ENCODE results near the gene RFTN1.

RFTN1 gene

DNA sequence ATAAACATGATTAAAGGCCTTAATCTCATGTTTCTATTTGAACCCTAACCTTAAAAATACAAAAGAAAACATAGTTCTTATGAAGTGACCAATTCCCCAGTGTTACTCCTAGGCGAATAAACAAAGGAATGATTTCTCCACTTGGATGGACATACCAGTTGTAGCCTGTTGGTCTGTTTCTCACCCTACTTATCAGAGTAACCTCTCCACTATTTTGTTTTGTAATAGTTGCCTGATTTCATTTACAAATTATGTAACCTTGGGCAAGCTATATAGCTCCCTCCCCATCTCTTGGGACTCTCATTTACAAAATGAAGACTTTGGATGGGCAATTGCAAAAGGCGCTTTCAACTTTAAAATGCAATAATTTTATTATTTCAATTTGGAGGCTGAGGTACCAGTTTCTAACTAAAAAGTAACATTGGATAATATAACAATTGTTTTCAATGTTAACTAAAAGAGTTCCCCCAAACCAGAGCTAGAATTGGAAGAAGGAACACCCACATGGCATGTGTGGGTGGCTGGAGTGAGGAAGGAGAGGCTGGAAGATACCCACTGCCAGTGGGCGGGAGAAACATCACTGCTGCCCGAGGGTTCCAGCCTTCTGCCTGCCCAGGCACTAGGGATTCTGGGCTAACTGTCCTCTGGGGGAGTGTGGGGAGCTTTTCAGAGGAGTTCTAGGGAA is 74.2 kb downstream of the RFTN1 start:
- DNase-seq (ENCODE audit: low spot score): no peak
- no peak for FAIRE-seq

GRCh38 chr3:16437640-16438039 is 75.9 kb downstream of the RFTN1 start:
- no peak for DNase-seq (ENCODE audit: low spot score)
- no peak for FAIRE-seq

GRCh38 chr3:16433701-16434151 is 79.8 kb downstream of the RFTN1 start:
- DNase-seq (ENCODE audit: low spot score): no peak
- no peak for FAIRE-seq

GRCh38 chr3:16432714-16433113 is 80.8 kb downstream of the RFTN1 start:
- no peak for FAIRE-seq
- no peak for DNase-seq (ENCODE audit: low spot score)

- FAIRE-seq (no peak), DNase-seq (ENCODE audit: low spot score) (no peak)
Measured at GRCh38 chr3:16430717-16431630, 82.5 kb downstream of the RFTN1 start.

- FAIRE-seq (no peak), DNase-seq (ENCODE audit: low spot score) (no peak)
Measured at GRCh38 chr3:16429086-16429485, 84.4 kb downstream of the RFTN1 start.

- FAIRE-seq (no peak), DNase-seq (ENCODE audit: low spot score) (no peak)
Measured at GRCh38 chr3:16428612-16429011, 84.9 kb downstream of the RFTN1 start.

DNA sequence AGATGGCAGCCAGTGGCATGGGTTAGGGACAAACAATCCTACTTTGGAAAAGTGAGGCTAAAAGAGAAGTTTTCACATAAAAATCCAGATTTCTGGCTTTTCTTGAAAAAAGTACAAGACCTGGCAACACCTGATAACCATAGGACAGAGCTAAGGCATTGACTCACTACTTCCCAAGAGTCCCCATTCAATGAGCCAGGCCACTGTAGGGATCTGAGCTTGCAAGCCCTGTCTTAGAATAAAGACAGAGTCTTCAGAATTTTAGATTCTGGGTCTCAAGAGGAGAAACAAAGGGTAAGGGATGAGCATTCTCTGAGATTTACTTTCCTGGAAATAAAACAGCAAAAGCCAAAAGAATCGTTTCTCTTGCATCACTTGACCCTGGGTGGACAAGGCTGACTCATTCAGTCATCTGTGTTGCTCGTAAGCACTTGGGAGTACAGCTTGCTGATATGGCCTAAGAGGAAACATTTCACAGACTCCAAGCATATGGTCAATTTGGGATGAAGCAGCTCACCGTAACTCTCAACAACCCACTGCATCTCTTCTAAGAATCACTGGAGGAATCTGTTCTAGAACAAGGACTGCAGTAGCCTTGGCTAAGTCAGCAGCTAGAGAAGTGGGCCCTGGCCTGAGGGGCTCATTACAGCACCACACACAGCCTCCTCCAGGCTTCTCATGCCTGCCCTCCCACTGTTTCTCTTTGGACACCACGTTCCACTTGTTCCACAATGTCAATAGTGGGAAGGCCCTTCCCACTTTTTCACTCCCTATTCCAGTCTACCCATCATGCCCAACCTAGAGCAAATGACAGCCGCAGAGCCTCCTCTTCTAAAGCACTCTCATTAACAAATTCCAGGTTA is 86.2 kb downstream of the RFTN1 start:
- DNase-seq (ENCODE audit: low spot score) (no peak), FAIRE-seq (no peak)

- FAIRE-seq (no peak), DNase-seq (ENCODE audit: low spot score) (no peak)
Measured at GRCh38 chr3:16426665-16427064, 86.8 kb downstream of the RFTN1 start.

DNA sequence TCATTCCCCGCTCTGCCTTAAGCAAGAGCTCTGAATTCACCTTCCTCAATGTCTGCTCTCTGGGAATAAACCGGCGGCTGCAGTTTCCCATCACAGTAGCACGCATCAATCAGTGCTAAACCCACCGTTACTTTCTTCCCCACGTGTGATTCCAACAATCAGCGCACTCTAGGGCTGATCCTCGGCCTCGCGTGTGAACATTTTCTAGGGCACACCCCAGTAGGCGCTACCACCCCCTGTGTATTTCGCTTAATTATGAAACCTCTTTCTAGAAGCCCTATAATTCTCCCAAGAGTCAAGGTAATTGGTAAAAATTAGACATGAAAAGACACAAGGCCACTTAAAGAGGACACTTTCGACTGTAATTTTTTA is 87.5 kb downstream of the RFTN1 start:
- no peak for DNase-seq (ENCODE audit: low spot score)
- FAIRE-seq: no peak

- no peak for FAIRE-seq
- no peak for DNase-seq (ENCODE audit: low spot score)
Measured at GRCh38 chr3:16425398-16426028, 88.0 kb downstream of the RFTN1 start.

DNA sequence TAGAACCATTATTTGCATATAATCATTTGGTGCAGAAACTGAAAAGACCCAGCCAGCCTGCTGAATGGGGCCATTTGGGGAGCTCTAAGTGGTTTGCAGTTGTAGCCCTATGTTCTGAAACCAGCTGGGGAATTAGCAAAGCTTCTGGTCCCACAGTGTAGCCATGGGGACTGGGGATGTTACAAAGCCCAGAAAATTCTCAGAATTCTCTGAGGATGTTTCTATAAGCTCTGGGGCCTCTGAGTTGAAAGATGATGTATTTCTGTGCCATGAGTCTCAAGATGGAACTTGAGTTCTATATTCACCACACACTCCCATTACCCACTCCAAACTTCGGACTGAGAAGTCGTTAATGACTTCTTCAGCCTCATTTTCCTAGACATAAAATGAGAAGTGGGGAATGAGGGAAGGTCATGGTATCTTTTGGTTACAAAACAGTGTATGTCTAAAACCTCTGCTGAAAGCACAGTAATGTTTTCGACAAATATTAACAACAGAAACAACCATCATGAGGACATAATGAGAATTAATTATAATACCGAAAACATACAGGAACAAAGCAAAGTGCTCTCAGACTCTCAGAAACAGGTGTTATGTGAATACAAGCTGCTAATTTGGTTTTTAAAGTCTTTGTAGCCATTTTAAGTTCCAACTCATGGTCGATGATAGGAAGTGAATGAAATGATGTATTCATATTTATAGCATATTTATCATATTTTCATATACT is 89.4 kb downstream of the RFTN1 start:
- DNase-seq (ENCODE audit: low spot score) (no peak), FAIRE-seq (no peak)

DNA sequence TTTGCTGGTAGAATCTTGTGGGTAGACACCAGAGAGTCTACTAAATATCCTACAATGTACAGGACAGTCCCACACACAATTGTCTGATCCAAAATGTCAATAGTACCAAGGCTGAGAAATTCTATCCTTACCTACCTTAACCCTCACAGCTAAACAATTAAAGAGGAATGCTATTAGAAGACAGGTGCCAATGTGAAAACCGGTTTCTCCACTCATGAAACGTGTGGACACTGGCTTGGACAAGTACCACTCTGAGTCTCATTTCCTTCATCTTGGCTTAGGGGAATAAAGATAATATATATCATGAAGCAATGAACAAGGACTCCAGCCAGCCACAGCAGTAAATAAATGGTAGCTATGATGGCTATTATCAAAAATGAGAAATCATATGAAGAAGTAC is 90.2 kb downstream of the RFTN1 start:
- FAIRE-seq (no peak), DNase-seq (ENCODE audit: low spot score) (no peak)

DNA sequence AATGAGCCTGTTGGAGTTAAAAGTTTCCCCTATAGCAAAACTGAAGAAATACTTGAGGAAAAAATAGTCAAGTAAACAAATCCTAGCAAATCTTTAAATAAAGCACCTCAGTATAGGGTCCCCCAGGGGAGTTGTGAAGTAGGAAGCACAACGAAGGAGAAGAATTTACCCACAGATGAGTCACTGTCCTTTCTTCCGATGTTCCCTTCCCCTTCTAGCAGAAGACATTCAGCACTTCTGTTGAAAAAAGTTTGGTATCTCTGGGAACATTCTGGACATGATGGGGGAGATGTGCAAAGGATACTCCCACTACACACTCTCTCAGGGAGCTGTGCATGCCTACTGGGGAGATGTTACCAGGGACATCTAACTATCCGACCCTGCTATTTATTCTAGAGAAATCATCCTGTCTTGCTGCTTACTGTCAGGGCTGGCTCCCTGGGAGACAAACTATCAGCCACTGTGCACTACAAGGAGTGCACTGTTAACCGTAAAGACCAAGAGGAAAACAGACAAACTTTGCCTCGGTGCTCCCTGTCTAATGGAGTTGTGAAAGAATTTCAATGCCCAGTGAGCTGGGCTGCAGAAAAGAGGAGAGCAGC is 93.8 kb downstream of the RFTN1 start:
- FAIRE-seq (no peak), DNase-seq (ENCODE audit: low spot score) (no peak)

DNA sequence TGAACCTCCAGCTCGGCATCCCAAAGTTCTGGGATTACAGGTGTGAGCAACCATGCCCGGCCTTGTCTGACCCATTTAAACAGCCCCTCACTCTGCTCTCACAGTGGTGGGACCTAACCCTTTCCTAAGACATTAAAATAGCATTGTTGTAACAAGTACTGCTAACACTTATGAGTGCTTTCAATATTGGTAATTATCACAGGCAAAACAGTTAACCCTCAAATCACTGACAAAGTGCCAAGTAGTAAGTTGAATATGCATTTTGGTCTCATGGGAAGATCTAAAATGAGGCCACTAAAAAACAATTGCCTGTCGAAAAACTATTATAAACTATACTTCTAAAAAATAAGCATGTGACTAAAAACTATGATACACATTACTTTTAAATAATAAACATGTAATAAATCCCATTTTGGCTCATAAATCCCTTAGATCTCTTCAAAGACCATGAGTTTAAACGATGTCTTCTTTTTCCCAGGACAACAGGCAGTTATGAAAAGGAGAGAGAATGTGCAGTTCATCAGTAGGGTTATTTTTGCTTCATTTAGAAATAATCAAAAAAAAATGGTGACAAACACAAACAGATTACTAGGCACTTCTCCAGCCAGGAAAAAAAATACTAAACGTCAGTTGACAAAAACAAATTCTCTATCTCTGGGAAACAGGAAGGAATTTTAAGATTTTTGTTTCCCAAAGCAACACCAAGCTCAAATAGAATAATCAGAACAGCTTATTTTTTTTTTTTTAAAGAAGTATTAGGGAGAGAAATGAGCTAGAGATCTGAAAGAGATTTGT is 95.4 kb downstream of the RFTN1 start:
- DNase-seq (ENCODE audit: low spot score): no peak
- FAIRE-seq: no peak

DNA sequence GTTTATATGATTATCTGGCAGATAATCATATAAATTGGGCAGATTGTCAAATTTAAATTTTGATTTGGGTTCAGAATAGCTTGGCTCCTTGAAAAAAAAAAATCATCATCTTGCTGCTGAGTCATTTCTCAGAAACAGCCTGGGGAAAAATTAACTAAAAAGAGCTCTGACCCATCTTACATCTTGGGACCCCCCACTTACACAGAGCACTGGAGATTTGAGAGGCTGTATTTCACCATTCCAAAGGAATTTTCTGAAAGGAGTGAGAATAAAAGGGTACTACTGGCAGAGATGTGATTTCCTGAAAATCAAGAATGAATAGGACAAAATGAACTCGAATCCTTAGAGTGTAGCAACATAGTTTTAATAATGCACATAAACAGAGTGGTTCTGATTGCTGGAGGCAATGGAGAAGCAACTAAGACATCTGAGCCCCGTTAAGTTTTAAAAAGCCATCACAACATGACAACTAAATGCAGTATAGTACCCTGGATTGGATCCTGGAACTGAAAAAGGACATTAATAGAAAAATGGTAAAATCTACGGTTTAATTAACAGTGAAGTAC is 97.5 kb downstream of the RFTN1 start:
- no peak for DNase-seq (ENCODE audit: low spot score)
- no peak for FAIRE-seq

GRCh38 chr3:16413321-16413720 is 100.2 kb downstream of the RFTN1 start:
- FAIRE-seq (no peak), DNase-seq (ENCODE audit: low spot score) (no peak)

GRCh38 chr3:16412192-16412800 is 101.2 kb downstream of the RFTN1 start:
- DNase-seq (ENCODE audit: low spot score) (no peak), FAIRE-seq (no peak)

DNA sequence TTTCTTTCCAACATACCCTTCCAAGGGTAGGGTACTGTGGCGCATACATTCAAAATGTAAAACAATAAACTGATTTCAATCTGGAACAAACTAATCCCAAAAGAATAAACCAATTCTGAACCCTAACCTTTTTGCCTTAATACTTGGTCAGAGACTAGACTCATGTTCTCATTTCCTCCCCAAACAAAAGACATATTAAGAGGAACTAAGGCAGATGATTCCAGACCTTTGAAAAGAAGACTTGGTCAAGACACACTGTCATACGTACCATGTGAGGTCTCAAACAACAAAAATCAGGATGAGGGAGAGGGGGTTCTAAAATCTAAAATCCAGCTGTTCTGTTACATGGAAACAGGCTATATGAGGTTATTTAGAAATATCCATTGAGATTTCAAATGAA is 102.1 kb downstream of the RFTN1 start:
- FAIRE-seq (no peak), DNase-seq (ENCODE audit: low spot score) (no peak)

Data from RCC 7860 (cell line).